H1 (cell line): ENCODE measurements around the gene RASD1. TPM values are rescaled to one million over a fixed set of nuclear protein-coding genes. Genes with fewer than 3 reads are reported as not detected.

Experiments
- CTCF ChIA-PET: fragments of 300-600 bp; sonication (Branson Sonifier 250); formaldehyde crosslinking; loops from one replicate; lab custom pipeline; 2021; ENCODE audit not compliant: partially characterized antibody; lab: Charles Lee
- POLR2A ChIA-PET: fragments of 300-600 bp; sonication (Branson Sonifier 250); formaldehyde crosslinking; loops from one replicate; lab custom pipeline; 2021; ENCODE audit warnings: inconsistent platforms; ENCODE audit not compliant: partially characterized antibody; lab: Charles Lee
- DNase-seq, 2 experiments: peaks; one replicate each; pipeline versions ENCODE4 v3.0.0 to v3.0.0-alpha.2; 2010 to 2022; ENCODE audit warnings: low spot score in 2 of 2, low read depth in 1 of 2, mixed read lengths in 1 of 2
- FAIRE-seq: peaks from 2 replicates; lab custom pipeline; 2011; peaks lifted over from hg19 to GRCh38; lab: Jason Lieb, UNC
- H2AFZ ChIP-seq: 2 replicates; pipeline ENCODE4 v1.8.1; 2012; ENCODE audit warnings: low read length, inconsistent platforms
- H2AK5ac ChIP-seq: 2 replicates; pipeline ENCODE4 v1.6.1; 2013; ENCODE audit warnings: low read depth, low read length
- H2BK120ac ChIP-seq: replicated peaks from 2 replicates; pipeline ENCODE3; 2013; ENCODE audit warnings: low read depth, low read length, inconsistent platforms
- H2BK12ac ChIP-seq: 2 replicates; pipeline ENCODE4 v1.6.1; 2013; ENCODE audit warnings: low read depth, low read length
- H2BK15ac ChIP-seq: 2 replicates; pipeline ENCODE4 v1.6.1; 2013; ENCODE audit warnings: low read length
- H2BK20ac ChIP-seq: 2 replicates; pipeline ENCODE4 v1.6.1; 2013; ENCODE audit warnings: low read length
- H2BK5ac ChIP-seq: 2 replicates; pipeline ENCODE4 v1.6.1; 2013; ENCODE audit warnings: low read depth, low read length
- H3K14ac ChIP-seq: 2 replicates; pipeline ENCODE4 v1.6.1; 2013; ENCODE audit warnings: inconsistent platforms; ENCODE audit not compliant: insufficient read length
- H3K18ac ChIP-seq: 2 replicates; pipeline ENCODE4 v1.6.1; 2013; ENCODE audit warnings: low read length; ENCODE audit errors: extremely low read depth
- H3K23ac ChIP-seq: 2 replicates; pipeline ENCODE4 v1.6.1; 2013; ENCODE audit warnings: inconsistent platforms; ENCODE audit not compliant: insufficient read length
- H3K23me2 ChIP-seq: 2 replicates; pipeline ENCODE4 v1.6.1; 2013; ENCODE audit warnings: low read depth, low read length
- H3K27ac ChIP-seq: 2 replicates; pipeline ENCODE4 v1.6.1; 2011; ENCODE audit warnings: low read depth, low read length, inconsistent platforms
- H3K27me3 ChIP-seq, 4 experiments: replicated peaks in 1 of 4; 1 replicate in 1 of 4; 2 replicates in 3 of 4; pipeline versions ENCODE4 v1.6.1 to v1.8.1; 2011 to 2013; ENCODE audit warnings: low read length in 3 of 4, mild to moderate bottlenecking in 3 of 4, inconsistent platforms in 2 of 4, mixed read lengths in 2 of 4, moderate library complexity in 1 of 4; ENCODE audit not compliant: control insufficient read depth in 3 of 4, insufficient read depth in 3 of 4; ENCODE audit errors: extremely low read depth in 1 of 4
- H3K36me3 ChIP-seq, 4 experiments: 2 replicates each; pipeline versions ENCODE4 v1.6.1 to v1.8.1; 2011 to 2013; ENCODE audit warnings: mild to moderate bottlenecking in 4 of 4, low read length in 3 of 4, moderate library complexity in 2 of 4, control low read depth in 1 of 4, inconsistent platforms in 1 of 4; ENCODE audit not compliant: insufficient read depth in 4 of 4, control insufficient read depth in 2 of 4
- H3K4ac ChIP-seq: replicated peaks from 2 replicates; pipeline ENCODE3; 2013; ENCODE audit warnings: low read length, low read depth, mixed read lengths, inconsistent platforms; ENCODE audit not compliant: insufficient read length
- H3K4me1 ChIP-seq, 4 experiments: replicated peaks in 1 of 4; 1 replicate in 1 of 4; 2 replicates in 3 of 4; pipeline versions ENCODE4 v1.6.1 to v1.8.1; 2011 to 2013; ENCODE audit warnings: low read length in 3 of 4, inconsistent platforms in 2 of 4, mixed read lengths in 1 of 4; ENCODE audit not compliant: insufficient read depth in 4 of 4, control insufficient read depth in 3 of 4
- H3K4me2 ChIP-seq, 2 experiments: 2 replicates each; pipeline versions ENCODE4 v1.6.1 to v1.8.1; 2011 to 2013; ENCODE audit warnings: low read depth in 2 of 2, low read length in 2 of 2, control low read depth in 1 of 2, inconsistent platforms in 1 of 2, mild to moderate bottlenecking in 1 of 2; ENCODE audit not compliant: insufficient read depth in 1 of 2
- H3K4me3 ChIP-seq, 4 experiments: fragments of 200-600, 300-600 bp in 1 of 4; sonication (generic), shearing (Covaris generic), sonication (Bioruptor Twin) in 1 of 4; 2 replicates each; pipeline versions ENCODE4 v1.5.1 to v1.8.1; 2011 to 2016; ENCODE audit warnings: low read length in 4 of 4, low read depth in 3 of 4, control low read depth in 2 of 4, inconsistent platforms in 2 of 4, mild to moderate bottlenecking in 2 of 4, mixed read lengths in 1 of 4, moderate library complexity in 1 of 4; ENCODE audit not compliant: insufficient read depth in 2 of 4; ENCODE audit errors: extremely low read depth in 1 of 4
- H3K56ac ChIP-seq: replicated peaks from 2 replicates; pipeline ENCODE3; 2013; ENCODE audit warnings: low read depth, mild to moderate bottlenecking, mixed read lengths, low read length, inconsistent platforms; ENCODE audit not compliant: insufficient read length
- H3K79me1 ChIP-seq: 2 replicates; pipeline ENCODE4 v1.6.1; 2013; ENCODE audit warnings: low read depth, low read length, control low read depth
- H3K79me2 ChIP-seq, 2 experiments: 2 replicates each; pipeline versions ENCODE4 v1.6.1 to v1.8.1; 2012 to 2013; ENCODE audit warnings: low read length in 2 of 2, mild to moderate bottlenecking in 2 of 2, inconsistent platforms in 1 of 2; ENCODE audit not compliant: insufficient read depth in 2 of 2, control insufficient read depth in 1 of 2
- H3K9ac ChIP-seq, 4 experiments: replicated peaks in 1 of 4; 1 replicate in 1 of 4; 2 replicates in 3 of 4; pipeline versions ENCODE4 v1.6.1 to v1.8.1; 2011 to 2013; ENCODE audit warnings: low read depth in 3 of 4, low read length in 3 of 4, control low read depth in 2 of 4, mild to moderate bottlenecking in 2 of 4, moderate library complexity in 2 of 4, inconsistent platforms in 1 of 4; ENCODE audit errors: extremely low read depth in 1 of 4
- H3K9me3 ChIP-seq, 2 experiments: 2 replicates each; pipeline versions ENCODE4 v1.6.1 to v1.8.1; 2012 to 2013; ENCODE audit warnings: mild to moderate bottlenecking in 2 of 2, moderate library complexity in 2 of 2, control low read depth in 1 of 2, inconsistent platforms in 1 of 2, low read depth in 1 of 2, low read length in 1 of 2, mixed read lengths in 1 of 2; ENCODE audit not compliant: insufficient read depth in 2 of 2
- H4K20me1 ChIP-seq, 2 experiments: replicated peaks in 1 of 2; 2 replicates each; pipeline versions ENCODE3 to v1.8.1; 2011 to 2013; ENCODE audit warnings: inconsistent platforms in 2 of 2, low read length in 2 of 2, mild to moderate bottlenecking in 1 of 2; ENCODE audit not compliant: insufficient read depth in 2 of 2, control insufficient read depth in 1 of 2
- H4K5ac ChIP-seq: 2 replicates; pipeline ENCODE4 v1.6.1; 2013; ENCODE audit warnings: low read length, low read depth, mixed read lengths, inconsistent platforms; ENCODE audit not compliant: insufficient read length
- H4K8ac ChIP-seq: 2 replicates; pipeline ENCODE4 v1.8.0; 2013; ENCODE audit warnings: mild to moderate bottlenecking, moderate library complexity, low read length, inconsistent platforms; ENCODE audit not compliant: insufficient read depth; ENCODE audit errors: extremely low read depth
- H4K91ac ChIP-seq: replicated peaks from 2 replicates; pipeline ENCODE3; 2013; ENCODE audit warnings: low read length, mixed read lengths, inconsistent platforms; ENCODE audit not compliant: insufficient read length
- ASH2L ChIP-seq: fragments of 200-600, 300-600 bp; sonication (generic); IDR thresholded peaks from one replicate; pipeline ENCODE4 v1.7.1; 2017; ENCODE audit warnings: low read length
- CBX5 ChIP-seq: fragments of 300-800, 300-1000 bp; sonication (generic); IDR thresholded peaks from 2 replicates; pipeline ENCODE4 v1.7.1; 2016; ENCODE audit warnings: antibody characterized with exemption, low read length, low read depth
- CBX8 ChIP-seq: fragments of 300-800, 300-1000 bp; sonication (generic); IDR thresholded peaks from 2 replicates; pipeline ENCODE4 v1.7.1; 2016; ENCODE audit warnings: low read depth, low read length, borderline replicate concordance
- EP300 ChIP-seq, 2 experiments: IDR thresholded peaks; 1 replicate in 1 of 2; 2 replicates in 1 of 2; pipeline ENCODE4 v1.6.1; 2011 to 2012; ENCODE audit warnings: low read depth in 2 of 2, low read length in 2 of 2, mild to moderate bottlenecking in 2 of 2, borderline replicate concordance in 1 of 2, inconsistent platforms in 1 of 2, moderate library complexity in 1 of 2
- JUN ChIP-seq: IDR thresholded peaks from 2 replicates; pipeline ENCODE4 v1.6.1; 2011; ENCODE audit warnings: low read depth, mild to moderate bottlenecking, improper control_type of control experiment, low read length
- KDM1A ChIP-seq: fragments of 200-600, 300-600 bp; sonication (generic); IDR thresholded peaks from 2 replicates; pipeline ENCODE4 v1.7.1; 2016; ENCODE audit warnings: mild to moderate bottlenecking, low read length, borderline replicate concordance
- KDM5A ChIP-seq: fragments of 200-600 bp; IDR thresholded peaks from 2 replicates; pipeline ENCODE4 v1.7.1; 2012; ENCODE audit warnings: mild to moderate bottlenecking, low read length, inconsistent platforms, mixed read lengths
- MAFK ChIP-seq: IDR thresholded peaks from 2 replicates; pipeline ENCODE4 v1.6.1; 2012; ENCODE audit warnings: low read depth, mild to moderate bottlenecking, improper control_type of control experiment, low read length
- POLR2A ChIP-seq, 2 experiments: IDR thresholded peaks; 1 replicate in 1 of 2; 2 replicates in 1 of 2; pipeline ENCODE4 v1.6.1; 2011; ENCODE audit warnings: low read depth in 2 of 2, low read length in 2 of 2, mild to moderate bottlenecking in 2 of 2; ENCODE audit errors: control extremely low read depth in 1 of 2
- SRF ChIP-seq: IDR thresholded peaks from 2 replicates; pipeline ENCODE4 v1.6.1; 2011; ENCODE audit warnings: mild to moderate bottlenecking, low read depth, low read length, moderate library complexity
- TEAD4 ChIP-seq: IDR thresholded peaks from 2 replicates; pipeline ENCODE4 v1.6.1; 2012; ENCODE audit warnings: low read depth, low read length, inconsistent platforms, mixed read lengths
- WGBS, 2 experiments: shearing (Covaris generic) in 1 of 2; methylation state at CpG; one replicate each; pipeline versions ENCODE4 v1.1.6 to v1.1.7; 2013 to 2015; ENCODE audit warnings: low lambda C conversion rate in 2 of 2, mixed read lengths in 2 of 2, inconsistent platforms in 1 of 2, low coverage in 1 of 2, missing lambda C conversion rate in 1 of 2; ENCODE audit not compliant: insufficient replicate concordance in 2 of 2, insufficient coverage in 1 of 2, insufficient read length in 1 of 2; ENCODE audit errors: extremely low coverage in 1 of 2, missing lambda C conversion rate in 1 of 2; 5-methylcytosine and 5-hydroxymethylcytosine counted together
- polyA plus RNA-seq, 7 experiments: library from polyadenylated mRNA; depleted of rRNA in 3 of 7; stranded (reverse) in 5 of 7; unstranded in 2 of 7; fragments of >200 nt in 5 of 7; fragments of 200-250 nt in 2 of 7; gene quantifications; 1 replicate in 5 of 7; 2 replicates in 1 of 7; 4 replicates in 1 of 7; pipeline versions ENCODE4 v1.2.1 to v1.2.3, GENCODE V29; 2011 to 2013; ENCODE audit warnings: missing spikeins in 2 of 7, mixed read lengths in 2 of 7
- total RNA-seq: library from RNA; stranded (reverse); fragmentation: NEBNext Ultra II Directional; extraction: Animal tissue kit (Norgen Biotek cat#: 25700); gene quantifications from 2 replicates; pipeline ENCODE4 v1.2.1, GENCODE V29; 2021
- TF ChIP-seq, protein P1 (sequence below): IDR thresholded peaks from 2 replicates; pipeline ENCODE4 v1.6.1; 2012; ENCODE audit warnings: inconsistent platforms

RASD1 gene
- total and polyA plus RNA-seq, 2 of the 8 experiments (the other 6 are each of a cell fraction or from before 2014, with no cell fraction given): 2.3 to 2.6 TPM

- ChIA-PET CTCF (interaction anchor here (1.1 to 6.4 kb wide), 22 partner anchors 8 to 209 kb away, joined by 3 to 81 read pairs (median 7); no protein-coding TSS in a partner anchor), POLR2A (interaction anchor here (0.6 to 4.7 kb wide), 7 partner anchors 13 to 136 kb away, joined by 3 to 26 read pairs (median 10); partner anchors contain the start of gene PEMT)
- H4K8ac ChIP-seq: no peak overlapping the region
- no peak overlapping the region for H3K18ac ChIP-seq
- FAIRE-seq (no peak), DNase-seq (no peak)
- 0 out of 2 replicates have a peak overlapping the region, but pooled peaks have one; percentile 61 for H2AK5ac ChIP-seq
- H2BK15ac ChIP-seq: 0 out of 2 replicates have a peak overlapping the region, but pooled peaks have one; percentile 72
- 79% methylated on average over 10 of the region's 10 CpGs; no CpG with 5 or more reads in 1 of the 2 experiments for WGBS, 2 experiments
- H2AFZ ChIP-seq: no peak overlapping the region
- peaks cover 5 to 29% (median 22%) of the 10 kb centered on the region in 4 experiments for H3K4me1 ChIP-seq
- no peak overlapping the region for H3K4ac ChIP-seq
- H3K27me3 ChIP-seq: peaks cover 14 to 26% (median 22%) of the 10 kb centered on the region in 4 experiments; a peak in 6 of 7 replicates
- no peak overlapping the region for H4K5ac ChIP-seq
- H3K23me2 ChIP-seq: peaks cover 23% of the 10 kb centered on the region; the same call in 1 of the 2 replicates
- H3K79me2 ChIP-seq: no peaks in the 10 kb centered on the region
- H3K4me3 ChIP-seq: no peak overlapping the region
- H3K14ac ChIP-seq: no peak overlapping the region
- no peak overlapping the region for H2BK20ac ChIP-seq
- H4K20me1 ChIP-seq: peaks cover 5 to 6% of the 10 kb centered on the region in 2 experiments
- no peak overlapping the region for H2BK120ac ChIP-seq
- H3K27ac ChIP-seq: no peak overlapping the region
- H4K91ac ChIP-seq: no peak overlapping the region
- no peak overlapping the region for H3K23ac ChIP-seq
- H3K9me3 ChIP-seq: no peaks in the 10 kb centered on the region
- H3K4me2 ChIP-seq: no peak overlapping the region; a peak in 1 of 4 replicates
- peak overlapping the region; percentile 50; the same call in 1 of the 2 replicates for H2BK12ac ChIP-seq
- H3K79me1 ChIP-seq: no peaks in the 10 kb centered on the region
- H3K9ac ChIP-seq: no peak overlapping the region
- no peak overlapping the region for H3K56ac ChIP-seq
- no peaks in the 10 kb centered on the region for H3K36me3 ChIP-seq
- H2BK5ac ChIP-seq: no peak overlapping the region; the same call in 1 of the 2 replicates
- no peak for TF ChIP-seq JUN
- TF ChIP-seq ASH2L: no peak
- TF ChIP-seq SRF: no peak
- TF ChIP-seq, protein P1, sequence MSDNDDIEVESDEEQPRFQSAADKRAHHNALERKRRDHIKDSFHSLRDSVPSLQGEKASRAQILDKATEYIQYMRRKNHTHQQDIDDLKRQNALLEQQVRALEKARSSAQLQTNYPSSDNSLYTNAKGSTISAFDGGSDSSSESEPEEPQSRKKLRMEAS: no peak
- no peak for TF ChIP-seq CBX5
- no peak for TF ChIP-seq CBX8
- no peak for TF ChIP-seq EP300 (IDR thresholded peaks at IDR 0.05; ENCODE audit: borderline replicate concordance in 1 of 2, low read depth in 2 of 2, low read length in 2 of 2)
- no peak for TF ChIP-seq POLR2A (IDR thresholded peaks at IDR 0.05; ENCODE audit: control extremely low read depth in 1 of 2, low read depth in 2 of 2, low read length in 2 of 2)
- no peak for TF ChIP-seq TEAD4
- TF ChIP-seq KDM1A: no peak
- TF ChIP-seq MAFK: no peak
- no peak for TF ChIP-seq KDM5A
Measured at GRCh38 chr17:17497845-17498520, 1.8 kb upstream of the RASD1 start.
